Coronary artery (tissue), 2 donors: ENCODE data around the gene MTERF4.
"Not testable (repeated sequence)": the region's sequence is repeated elsewhere in the genome, so short reads cannot be mapped to it uniquely, and the experiment has no call there.

Experiments
- DNase-seq: peaks from one replicate; pipeline ENCODE4 v3.0.0-alpha.2; 2017; ENCODE audit warnings: low spot score
- H3K27ac ChIP-seq, 2 donors: fragments of 200-600 bp; sonication (generic); one replicate each; pipeline ENCODE4 v1.5.1; 2016 to 2019
- H3K4me3 ChIP-seq: fragments of 200-600 bp; sonication (generic); 2 replicates; pipeline ENCODE4 v1.5.1; 2016; ENCODE audit warnings: mild to moderate bottlenecking, moderate library complexity
- CTCF ChIP-seq: fragments of 200-600 bp; sonication (generic); IDR thresholded peaks from one replicate; pipeline ENCODE4 v1.5.1; 2019; ENCODE audit warnings: antibody characterized with exemption

MTERF4 gene

GRCh38 chr2:241105641-241106040 is 3.6 kb upstream of the MTERF4 start:
- DNase-seq: peak; percentile 50
- TF ChIP-seq CTCF: no peak
- Histone ChIP-seq H3K27ac (no peak overlapping the region), H3K4me3 (no peak overlapping the region)

- not testable (repeated sequence) for H3K4me3 ChIP-seq, H3K27ac ChIP-seq
- peak; percentile 38 for DNase-seq
Observed at GRCh38 chr2:241104611-241105010, 2.5 kb upstream of the MTERF4 start.

- TF ChIP-seq CTCF: no peak
- peak; percentile 22 for DNase-seq
- peak overlapping the region in 1 of 2 donors; percentile 58 for H3K27ac ChIP-seq
- H3K4me3 ChIP-seq: peak overlapping the region; percentile 92
Observed at GRCh38 chr2:241103176-241103595, 1.1 kb upstream of the MTERF4 start.

GRCh38 chr2:241099246-241099645 is 2.8 kb downstream of the MTERF4 start:
- Histone ChIP-seq H3K27ac (no peak overlapping the region), H3K4me3 (no peak overlapping the region)
- DNase-seq: peak; percentile 2
- TF ChIP-seq CTCF: no peak

- DNase-seq: peak; percentile 24
- TF ChIP-seq CTCF: no peak
- no peak overlapping the region for H3K27ac ChIP-seq
- no peak overlapping the region for H3K4me3 ChIP-seq
Observed at GRCh38 chr2:241096979-241097378, 5.1 kb downstream of the MTERF4 start.

- H3K4me3 ChIP-seq: no peak overlapping the region
- peak; percentile 36 for DNase-seq
- TF ChIP-seq CTCF: no peak
- no peak overlapping the region for H3K27ac ChIP-seq
Observed at GRCh38 chr2:241095594-241096290, 6.3 kb downstream of the MTERF4 start.

GRCh38 chr2:241094924-241095420 is 7.1 kb downstream of the MTERF4 start:
- no peak for DNase-seq
- Histone ChIP-seq H3K4me3 (no peak overlapping the region), H3K27ac (no peak overlapping the region)
- no peak for TF ChIP-seq CTCF
